IMR-90 (cell line): ENCODE results near the gene SLC12A4. TPM values are rescaled to one million over a fixed set of nuclear protein-coding genes. Genes with fewer than 3 reads are reported as not detected.

ENCODE experiments used
- ATAC-seq: fragments of 200-7000 bp; cut with Tn5 transposase; 2 replicates; pipeline ENCODE4 v1.9.1; 2020; ENCODE audit warnings: low read depth, mild to moderate bottlenecking, moderate library complexity
- BruUV-seq: library from RNA; stranded (reverse); fragments of 400-500 nt; replicated peaks from 2 replicates; lab custom pipeline; 2021; lab: Mats Ljungman, UMichigan
- CTCF ChIA-PET: fragments of 300-600 bp; formaldehyde crosslinking; extraction: SDS; loops from one replicate; lab custom pipeline; 2021; ENCODE audit warnings: antibody characterized with exemption; lab: Yijun Ruan, JAX
- POLR2A ChIA-PET: fragments of 300-600 bp; sonication (Branson Sonifier 250); formaldehyde crosslinking; loops from one replicate; lab custom pipeline; 2022; ENCODE audit warnings: antibody characterized with exemption; ENCODE audit not compliant: unreplicated experiment; lab: Charles Lee
- DNase-seq: peaks from one replicate; pipeline ENCODE4 v3.0.0; 2013
- H2AFZ ChIP-seq: replicated peaks from 2 replicates; pipeline ENCODE3; 2013; ENCODE audit warnings: low read length, mild to moderate bottlenecking; ENCODE audit not compliant: poor library complexity
- H2AK5ac ChIP-seq: 2 replicates; pipeline ENCODE4 v1.6.1; 2013; ENCODE audit warnings: low read depth, low read length, inconsistent platforms
- H2AK9ac ChIP-seq: replicated peaks from 2 replicates; pipeline ENCODE3; 2013; ENCODE audit warnings: mild to moderate bottlenecking, low read depth, low read length, moderate library complexity; ENCODE audit not compliant: poor library complexity
- H2BK120ac ChIP-seq: 2 replicates; pipeline ENCODE4 v1.6.1; 2013; ENCODE audit warnings: low read depth, low read length, inconsistent platforms
- H2BK15ac ChIP-seq: 3 replicates; pipeline ENCODE4 v1.6.1; 2013; ENCODE audit warnings: low read depth, low read length, inconsistent platforms
- H2BK20ac ChIP-seq: 2 replicates; pipeline ENCODE4 v1.6.1; 2013; ENCODE audit warnings: low read depth, mild to moderate bottlenecking, inconsistent platforms, low read length, moderate library complexity
- H2BK5ac ChIP-seq: 2 replicates; pipeline ENCODE4 v1.6.1; 2013; ENCODE audit warnings: mild to moderate bottlenecking, low read depth, low read length, inconsistent platforms; ENCODE audit not compliant: poor library complexity, severe bottlenecking
- H3K14ac ChIP-seq: replicated peaks from 2 replicates; pipeline ENCODE4 v1.6.1; 2013; ENCODE audit warnings: low read depth, low read length, inconsistent platforms
- H3K18ac ChIP-seq: 2 replicates; pipeline ENCODE4 v1.6.1; 2013; ENCODE audit warnings: low read depth, low read length, control low read depth
- H3K23ac ChIP-seq: 2 replicates; pipeline ENCODE4 v1.6.1; 2013; ENCODE audit warnings: low read depth, low read length, inconsistent platforms
- H3K27ac ChIP-seq: 2 replicates; pipeline ENCODE4 v1.5.1; 2013; ENCODE audit warnings: mild to moderate bottlenecking, control low read depth, low read length; ENCODE audit not compliant: insufficient read depth
- H3K27me3 ChIP-seq: 2 replicates; pipeline ENCODE4 v1.6.1; 2013; ENCODE audit warnings: low read length; ENCODE audit not compliant: control insufficient read depth, insufficient read depth
- H3K36me3 ChIP-seq: 2 replicates; pipeline ENCODE4 v1.6.1; 2013; ENCODE audit warnings: low read length, mixed read lengths; ENCODE audit not compliant: control insufficient read depth, insufficient read depth
- H3K4ac ChIP-seq: 2 replicates; pipeline ENCODE4 v1.6.1; 2013; ENCODE audit warnings: low read depth, low read length, inconsistent platforms
- H3K4me1 ChIP-seq: 2 replicates; pipeline ENCODE4 v1.6.1; 2013; ENCODE audit warnings: low read length, mixed read lengths; ENCODE audit not compliant: control insufficient read depth, insufficient read depth
- H3K4me2 ChIP-seq: 2 replicates; pipeline ENCODE4 v1.6.1; 2013; ENCODE audit warnings: low read depth, mild to moderate bottlenecking, control low read depth, low read length, moderate library complexity
- H3K4me3 ChIP-seq: 2 replicates; pipeline ENCODE4 v1.5.1; 2013; ENCODE audit warnings: low read depth, mild to moderate bottlenecking, control low read depth, low read length, moderate library complexity; ENCODE audit not compliant: insufficient read depth
- H3K56ac ChIP-seq: 2 replicates; pipeline ENCODE4 v1.6.1; 2013; ENCODE audit warnings: low read length, inconsistent platforms; ENCODE audit not compliant: insufficient read depth; ENCODE audit errors: extremely low read depth
- H3K79me1 ChIP-seq, 2 experiments: 2 replicates each; pipeline ENCODE4 v1.6.1; 2013; ENCODE audit warnings: low read length in 2 of 2, inconsistent platforms in 1 of 2, low read depth in 1 of 2
- H3K9ac ChIP-seq: 2 replicates; pipeline ENCODE4 v1.6.1; 2013; ENCODE audit warnings: low read depth, low read length, control low read depth
- H3K9me1 ChIP-seq: 2 replicates; pipeline ENCODE4 v1.6.1; 2013; ENCODE audit warnings: low read length, inconsistent platforms; ENCODE audit not compliant: insufficient read depth
- H3K9me3 ChIP-seq: 2 replicates; pipeline ENCODE4 v1.6.1; 2013; ENCODE audit warnings: low read length; ENCODE audit not compliant: control insufficient read depth, insufficient read depth
- H4K20me1 ChIP-seq: 2 replicates; pipeline ENCODE4 v1.6.1; 2013; ENCODE audit warnings: low read length, inconsistent platforms; ENCODE audit not compliant: insufficient read depth
- H4K5ac ChIP-seq: 2 replicates; pipeline ENCODE4 v1.6.1; 2013; ENCODE audit warnings: mild to moderate bottlenecking, low read depth, low read length, control low read depth
- H4K8ac ChIP-seq, 2 experiments: 2 replicates each; pipeline ENCODE4 v1.6.1; 2013; ENCODE audit warnings: low read depth in 2 of 2, low read length in 2 of 2, control low read depth in 1 of 2, inconsistent platforms in 1 of 2
- H4K91ac ChIP-seq: 2 replicates; pipeline ENCODE4 v1.6.1; 2013; ENCODE audit warnings: low read depth, low read length, inconsistent platforms; ENCODE audit not compliant: insufficient read depth
- BHLHE40 ChIP-seq: fragments of 150-350 bp; IDR thresholded peaks from 2 replicates; pipeline ENCODE4 v1.6.1; 2016; ENCODE audit warnings: mild to moderate bottlenecking, low read depth, low read length
- CEBPB ChIP-seq: IDR thresholded peaks from 2 replicates; pipeline ENCODE4 v1.6.1; 2012; ENCODE audit warnings: low read depth, low read length, improper control_type of control experiment
- CHD1 ChIP-seq: IDR thresholded peaks from 2 replicates; pipeline ENCODE4 v1.6.1; 2012; ENCODE audit warnings: low read depth, low read length, improper control_type of control experiment
- CTCF ChIP-seq: conservative IDR thresholded peaks from 2 replicates; pipeline ENCODE4 v1.5.1; 2012; ENCODE audit warnings: mild to moderate bottlenecking, low read depth, low read length, improper control_type of control experiment
- ELK1 ChIP-seq: fragments of 150-350 bp; IDR thresholded peaks from 2 replicates; pipeline ENCODE4 v1.6.1; 2016; ENCODE audit warnings: low read depth, mild to moderate bottlenecking, low read length, moderate library complexity, borderline replicate concordance
- FOS ChIP-seq: fragments of 150-350 bp; IDR thresholded peaks from 2 replicates; pipeline ENCODE4 v1.6.1; 2016; ENCODE audit warnings: low read depth, low read length
- MAFK ChIP-seq: IDR thresholded peaks from 2 replicates; pipeline ENCODE4 v1.6.1; 2012; ENCODE audit warnings: low read depth, low read length, improper control_type of control experiment
- MAZ ChIP-seq: IDR thresholded peaks from 2 replicates; pipeline ENCODE4 v1.6.1; 2012; ENCODE audit warnings: low read depth, mild to moderate bottlenecking, low read length, improper control_type of control experiment, moderate library complexity, borderline replicate concordance
- MXI1 ChIP-seq: IDR thresholded peaks from 2 replicates; pipeline ENCODE4 v1.6.1; 2012; ENCODE audit warnings: low read depth, mild to moderate bottlenecking, low read length, moderate library complexity, borderline replicate concordance
- NFE2L2 ChIP-seq: fragments of 150-350 bp; IDR thresholded peaks from 2 replicates; pipeline ENCODE4 v1.6.1; 2016; ENCODE audit warnings: low read depth, mild to moderate bottlenecking, low read length
- POLR2A ChIP-seq: IDR thresholded peaks from 2 replicates; pipeline ENCODE4 v1.6.1; 2012; ENCODE audit warnings: mild to moderate bottlenecking, low read depth, low read length
- RAD21 ChIP-seq: IDR thresholded peaks from 2 replicates; pipeline ENCODE4 v1.6.1; 2012; ENCODE audit warnings: low read length, improper control_type of control experiment
- RCOR1 ChIP-seq: IDR thresholded peaks from 2 replicates; pipeline ENCODE4 v1.6.1; 2012; ENCODE audit warnings: mild to moderate bottlenecking, low read length, improper control_type of control experiment; ENCODE audit not compliant: insufficient replicate concordance
- RFX5 ChIP-seq: IDR thresholded peaks from 2 replicates; pipeline ENCODE4 v1.8.0; 2012; ENCODE audit warnings: low read depth, mild to moderate bottlenecking, low read length, moderate library complexity
- SMC3 ChIP-seq: fragments of 150-350 bp; IDR thresholded peaks from 2 replicates; pipeline ENCODE4 v1.6.1; 2016; ENCODE audit warnings: low read depth, mild to moderate bottlenecking, antibody characterized with exemption, low read length, moderate library complexity
- USF2 ChIP-seq: fragments of 150-350 bp; IDR thresholded peaks from 2 replicates; pipeline ENCODE4 v1.6.1; 2017; ENCODE audit warnings: mild to moderate bottlenecking, antibody characterized with exemption, low read length, low read depth
- WGBS, 2 experiments: methylation state at CpG; one replicate each; pipeline versions ENCODE4 v1.1.5 to v1.1.7; 2013; ENCODE audit warnings: missing lambda C conversion rate in 2 of 2; ENCODE audit not compliant: insufficient read length in 1 of 2; ENCODE audit errors: extremely low coverage in 2 of 2; 5-methylcytosine and 5-hydroxymethylcytosine counted together
- dilution Hi-C: fragments of 300-500 bp; cut with HindIII; formaldehyde crosslinking; loops from one replicate; pipeline ENCODE4 v1.14.3; 2018; ENCODE audit warnings: low sequenced_read_pairs; ENCODE audit not compliant: unreplicated experiment
- in situ Hi-C: fragments of 300-500 bp; cut with MboI; formaldehyde crosslinking; loops from 3 replicates; pipeline ENCODE4 v1.14.3; 2019; ENCODE audit warnings: low sequenced_read_pairs, inconsistent platforms, mixed read lengths
- intact Hi-C: fragments of 100-400 bp; cut with micrococcal nuclease; formaldehyde crosslinking; loops from 2 replicates; pipeline ENCODE4 v1.10.0; 2022
- polyA plus RNA-seq, 3 experiments: library from polyadenylated mRNA; depleted of rRNA; stranded (reverse); fragments of >200 nt; gene quantifications; 2 replicates each; pipeline ENCODE4 v1.2.3, GENCODE V29; 2012; ENCODE audit warnings: low replicate concordance in 1 of 3
- total RNA-seq: library from RNA; depleted of rRNA; stranded (reverse); fragments of >200 nt; gene quantifications from 2 replicates; pipeline ENCODE4 v1.2.3, GENCODE V29; 2012

Gene SLC12A4
- total and polyA plus RNA-seq, 2 of the 4 experiments (the other 2 are of a cell fraction): 36.6 to 132 TPM

GRCh38 chr16:67945392-67945933 is 23.0 kb downstream of the SLC12A4 start:
- no peak overlapping the region for H2BK120ac ChIP-seq
- no peak for ATAC-seq
- DNase-seq: no peak
- H3K18ac ChIP-seq: no peak overlapping the region
- no peak overlapping the region for H3K14ac ChIP-seq
- no peak overlapping the region for H2BK15ac ChIP-seq
- no peak overlapping the region for H3K4me3 ChIP-seq
- H2AK5ac ChIP-seq: no peak overlapping the region
- dilution Hi-C loops (no loop called here), in situ Hi-C loops (loop anchor here (25.0 kb wide), 1 partner anchor 408 kb away; the partner anchor contains the start of gene RIPOR1), intact Hi-C loops (no loop called here)
- no TSS peak for BruUV-seq
- no peak overlapping the region for H3K27ac ChIP-seq
- H2AFZ ChIP-seq: no peak overlapping the region
- H2BK20ac ChIP-seq: no peak overlapping the region
- H4K20me1 ChIP-seq: peaks cover 59% of the 10 kb centered on the region
- no peaks in the 10 kb centered on the region; the same call in 1 of the 2 replicates for H3K9me1 ChIP-seq
- TF ChIP-seq MXI1 (no peak), CTCF (no peak), MAZ (no peak), RCOR1 (no peak), POLR2A (no peak), USF2 (no peak), ELK1 (no peak), NFE2L2 (no peak), RAD21 (no peak), BHLHE40 (no peak), CEBPB (no peak), MAFK (no peak), FOS (no peak), CHD1 (no peak), RFX5 (no peak), SMC3 (no peak)
- H3K36me3 ChIP-seq: peaks cover 93% of the 10 kb centered on the region
- H3K9me3 ChIP-seq: no peaks in the 10 kb centered on the region
- 90% methylated on average over 11 of the region's 24 CpGs; no CpG with 5 or more reads in 1 of the 2 experiments for WGBS, 2 experiments
- no peak overlapping the region for H4K91ac ChIP-seq
- H3K4me1 ChIP-seq: no peaks in the 10 kb centered on the region
- no peak overlapping the region for H3K56ac ChIP-seq
- H4K5ac ChIP-seq: no peak overlapping the region
- CTCF ChIA-PET: no interaction called here
- no peak overlapping the region for H3K23ac ChIP-seq
- no peak overlapping the region for H3K4ac ChIP-seq
- POLR2A ChIA-PET: no interaction called here
- H2BK5ac ChIP-seq: no peak overlapping the region
- peaks cover 15 to 82% of the 10 kb centered on the region in 2 experiments for H3K79me1 ChIP-seq
- no peak overlapping the region for H3K4me2 ChIP-seq
- H4K8ac ChIP-seq: no peak overlapping the region
- no peak overlapping the region for H3K9ac ChIP-seq
- no peaks in the 10 kb centered on the region for H3K27me3 ChIP-seq
- no peak overlapping the region for H2AK9ac ChIP-seq
